Dermis microvascular lymphatic vessel endothelial cell (primary cell): ENCODE measurements around the gene ELOB. TPM values are rescaled to one million over a fixed set of nuclear protein-coding genes. Genes with fewer than 3 reads are reported as not detected.

Experiments used
- DNase-seq, 2 donors: peaks; one replicate each; pipeline versions ENCODE4 v3.0.0 to v3.0.0-alpha.2; 2010; ENCODE audit warnings: low read depth in 2 of 2
- total RNA-seq: library from RNA; depleted of rRNA; stranded (reverse); fragments of >200 nt; gene quantifications from 2 replicates; pipeline ENCODE4 v1.2.1, GENCODE V29; 2014

Gene ELOB
- total RNA-seq, 1 donor from 2014 or later = 321 TPM

DNA sequence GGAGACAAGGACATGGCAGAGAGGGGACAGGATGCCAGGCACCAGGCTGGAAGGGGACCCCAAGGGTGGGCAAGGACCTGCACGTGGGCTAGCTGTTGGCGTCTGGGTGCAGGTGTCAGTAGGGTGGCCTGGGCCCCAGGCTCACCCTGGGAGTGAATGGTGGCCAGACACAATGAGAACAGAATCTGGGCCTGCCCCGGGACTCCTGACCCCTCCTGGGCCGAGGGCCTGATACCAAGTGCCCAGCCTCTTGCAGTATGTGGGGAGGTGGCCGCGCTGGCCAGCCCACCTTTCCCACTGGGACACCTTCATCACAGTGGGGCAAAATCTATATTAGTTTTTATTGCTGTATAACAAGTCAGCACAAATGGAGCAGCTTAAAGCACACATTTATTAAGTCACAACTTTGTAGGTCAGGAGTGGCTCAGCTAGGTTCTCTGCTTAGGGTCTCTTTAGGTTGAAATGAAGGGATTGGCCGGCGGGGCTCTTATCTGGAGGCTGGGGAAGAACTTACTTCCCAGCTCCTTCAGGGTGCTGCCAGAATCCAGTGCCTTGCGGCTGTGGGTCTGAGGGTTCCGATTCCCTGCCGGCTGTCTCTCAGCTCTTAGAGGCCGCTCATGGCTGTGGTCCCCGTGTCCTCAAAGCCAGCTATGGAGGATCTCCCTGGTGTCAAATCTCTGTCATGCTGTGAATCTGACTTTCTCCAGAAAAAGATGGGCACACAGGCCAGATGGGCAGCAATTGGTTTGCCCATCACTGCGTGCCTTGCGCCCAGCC is 6.7 kb upstream of the ELOB start:
- DNase-seq = no peak

DNA sequence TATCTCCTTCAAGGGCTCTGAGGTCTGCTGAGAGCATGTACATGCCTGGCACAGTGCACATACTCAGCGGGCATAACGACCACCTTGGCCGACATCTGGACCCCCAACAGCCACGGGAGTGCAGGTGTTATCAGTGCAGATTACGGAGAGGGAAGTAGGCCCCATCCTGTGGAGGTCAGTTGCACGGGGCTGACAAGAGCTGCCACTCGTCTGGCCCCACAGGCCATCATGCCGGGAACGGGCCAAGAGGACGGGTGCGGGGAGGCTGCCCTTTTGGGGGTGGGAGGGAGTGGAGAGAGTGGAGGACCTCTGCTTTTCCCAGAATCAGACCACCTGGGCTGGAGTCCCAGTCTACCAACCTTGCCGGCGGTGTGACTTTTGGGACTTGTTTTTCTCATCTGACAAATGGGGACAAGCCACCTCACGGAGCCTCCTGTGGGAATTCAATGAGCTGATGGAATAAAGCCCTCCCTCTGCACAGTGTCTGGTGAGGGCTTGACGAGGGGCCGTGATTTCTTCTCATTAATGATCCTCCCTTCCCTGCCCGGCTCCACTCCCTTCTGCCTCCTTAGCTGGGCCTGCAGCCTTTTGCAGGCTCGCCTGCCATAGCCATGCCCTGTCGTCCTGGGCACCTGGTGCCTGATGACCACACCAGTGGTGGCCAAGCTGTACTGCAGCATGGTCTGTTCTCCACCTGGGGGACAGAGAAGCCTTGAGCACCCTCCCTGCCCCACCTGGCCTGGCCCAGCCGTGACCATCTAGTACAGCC is 5.7 kb upstream of the ELOB start:
- DNase-seq = no peak

DNA sequence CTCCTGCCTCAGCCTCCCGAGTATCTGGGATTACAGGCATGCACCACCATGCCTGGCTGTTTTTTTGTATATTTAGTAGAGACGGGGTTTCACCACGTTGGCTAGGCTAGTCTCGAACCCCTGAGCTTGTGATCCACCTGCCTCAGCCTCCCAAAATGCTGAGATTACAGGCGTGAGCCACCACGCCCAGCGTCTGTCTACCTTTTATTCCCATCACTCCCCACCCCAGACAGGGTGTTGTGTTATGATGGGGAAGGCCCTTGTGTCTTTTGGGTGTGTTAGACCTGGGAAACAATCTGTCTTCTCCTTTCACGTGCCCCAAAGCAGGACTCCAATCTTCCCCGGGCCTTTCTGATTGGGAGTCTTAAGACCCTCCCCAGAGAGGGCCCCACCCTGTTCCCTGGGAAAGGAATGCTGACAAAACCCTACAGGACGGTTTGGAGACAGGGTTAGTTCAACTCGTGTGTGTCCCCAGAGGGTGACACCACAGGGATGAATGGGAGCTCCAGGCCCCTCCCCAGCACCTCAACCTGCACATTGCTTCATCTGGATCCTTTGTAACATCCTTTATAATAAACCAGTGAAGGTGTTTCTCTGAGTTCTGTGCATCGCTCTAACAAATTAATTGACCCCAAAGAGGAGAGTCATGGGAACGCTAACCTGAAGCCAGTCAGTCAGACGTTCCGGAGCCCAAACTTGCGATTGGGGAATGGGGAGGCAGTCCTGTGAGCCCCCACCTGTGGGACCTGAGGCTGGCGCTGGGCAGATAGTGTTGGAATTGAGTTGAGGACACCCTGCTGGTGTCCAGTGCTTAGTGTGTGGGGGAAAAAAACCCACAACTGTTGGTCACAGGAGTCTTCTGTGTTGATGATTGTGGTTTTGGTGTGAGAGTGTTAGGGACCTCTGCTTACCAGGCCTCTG is 3.2 kb upstream of the ELOB start:
- no peak for DNase-seq

DNA sequence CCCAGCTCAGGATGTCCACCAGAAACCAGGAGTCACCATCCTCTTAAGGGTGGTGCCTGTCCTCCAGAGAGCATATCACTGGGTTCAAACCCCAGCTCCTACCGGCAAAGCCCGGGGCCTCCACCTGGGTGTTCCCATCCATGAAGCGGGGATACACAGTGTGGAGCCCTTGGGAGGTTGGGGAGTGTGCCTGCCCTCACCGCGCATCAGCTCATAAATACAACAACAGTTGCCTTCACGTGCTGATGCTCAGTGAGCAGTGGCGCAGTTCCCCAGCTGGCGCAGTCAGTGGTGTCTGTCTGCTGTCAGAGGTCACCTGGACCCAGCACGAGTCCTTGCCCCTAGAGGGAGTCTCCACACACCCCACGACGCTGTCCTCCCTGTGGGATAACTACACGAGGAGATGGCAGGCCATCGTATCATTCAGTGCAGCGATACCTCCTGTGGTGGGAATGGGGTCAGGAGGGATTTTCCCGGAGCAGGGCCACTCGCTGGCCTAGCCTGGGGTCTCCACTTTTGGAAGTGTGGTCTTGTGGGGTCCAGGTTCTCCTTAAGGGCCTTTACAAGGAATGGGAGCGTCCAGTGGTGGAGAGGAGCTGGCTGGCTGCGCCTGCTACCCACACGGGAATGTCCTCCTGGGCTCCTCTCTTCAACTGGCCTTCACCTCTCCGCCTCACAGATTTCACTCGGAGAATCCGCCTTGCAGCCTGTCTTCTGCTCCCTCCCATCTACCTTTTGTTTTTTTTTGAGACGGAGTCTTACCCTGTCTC is 2.3 kb upstream of the ELOB start:
- no peak for DNase-seq

- no peak for DNase-seq
Measured at GRCh38 chr16:2778630-2778958, 1.5 kb upstream of the ELOB start.

DNA sequence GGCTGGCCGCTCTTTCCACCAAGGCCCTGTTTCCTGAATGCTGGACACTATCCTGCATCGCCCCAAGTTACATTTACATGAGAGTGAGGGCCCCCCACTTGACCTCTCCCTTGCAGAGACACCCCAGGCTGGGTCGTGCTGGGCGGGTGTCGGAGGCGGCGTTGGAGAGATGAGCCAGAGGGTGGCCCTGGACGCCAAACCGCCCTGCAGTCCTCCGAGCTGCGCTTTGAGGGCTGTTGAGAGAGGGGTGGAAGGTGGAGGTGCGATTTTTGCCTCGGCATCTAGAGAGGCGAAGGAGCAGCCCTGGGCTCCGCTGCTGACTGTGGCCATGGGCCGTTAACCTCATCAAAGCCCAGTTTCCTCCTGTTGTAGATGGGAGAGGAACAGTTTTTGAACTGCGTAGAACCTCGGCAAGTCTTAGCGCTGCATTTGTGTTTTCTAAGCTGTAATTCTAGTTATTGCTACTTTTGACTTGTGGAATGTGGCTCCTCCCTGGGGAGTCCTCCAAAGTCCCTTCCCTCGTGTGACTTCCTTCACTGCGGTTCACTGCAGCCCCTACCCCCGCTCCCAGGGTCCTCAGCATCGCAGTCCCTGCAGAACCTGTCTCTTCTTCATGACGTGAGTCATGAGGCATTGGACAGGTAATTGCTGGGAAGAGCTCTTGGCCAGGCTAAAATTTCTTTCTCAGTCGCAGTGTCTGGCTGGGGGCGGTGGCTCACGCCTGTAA is 986 bp upstream of the ELOB start:
- peak in 1 of 2 donors; percentile 12 for DNase-seq

DNA sequence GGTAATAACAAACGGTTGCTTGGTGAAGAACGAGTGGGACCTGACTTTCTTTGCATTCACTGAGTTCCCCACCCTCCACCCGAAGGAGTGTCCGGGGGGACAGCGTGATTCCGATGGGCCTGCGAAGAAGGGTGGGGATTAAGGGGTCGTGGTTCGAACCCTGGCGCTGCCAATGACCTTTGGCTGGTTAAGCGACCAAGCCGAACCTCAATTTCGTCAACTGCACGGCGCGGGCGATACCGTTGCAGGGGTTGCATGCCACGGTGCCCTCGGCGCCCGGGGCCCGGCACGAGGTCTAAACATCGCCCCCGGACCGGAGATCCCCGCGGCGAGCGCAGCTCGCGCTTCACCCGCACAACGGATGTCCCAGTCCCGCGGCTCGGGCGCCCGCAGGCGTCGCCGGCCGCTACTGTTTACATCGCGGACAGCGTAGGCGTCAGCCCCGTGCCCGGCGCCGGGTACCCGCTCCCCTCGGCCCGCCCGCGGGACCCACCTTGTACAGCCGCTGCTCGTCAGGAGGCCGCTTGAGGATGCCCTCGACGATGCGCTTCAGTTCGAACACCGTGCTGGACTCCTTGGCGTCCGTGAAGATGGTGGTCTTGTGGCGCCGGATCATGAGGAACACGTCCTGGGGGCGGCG is 460 bp downstream of the ELOB start:
- DNase-seq = peak in 1 of 2 donors; percentile 34

GRCh38 chr16:2775765-2776499 is 1.1 kb downstream of the ELOB start:
- DNase-seq = no peak

DNA sequence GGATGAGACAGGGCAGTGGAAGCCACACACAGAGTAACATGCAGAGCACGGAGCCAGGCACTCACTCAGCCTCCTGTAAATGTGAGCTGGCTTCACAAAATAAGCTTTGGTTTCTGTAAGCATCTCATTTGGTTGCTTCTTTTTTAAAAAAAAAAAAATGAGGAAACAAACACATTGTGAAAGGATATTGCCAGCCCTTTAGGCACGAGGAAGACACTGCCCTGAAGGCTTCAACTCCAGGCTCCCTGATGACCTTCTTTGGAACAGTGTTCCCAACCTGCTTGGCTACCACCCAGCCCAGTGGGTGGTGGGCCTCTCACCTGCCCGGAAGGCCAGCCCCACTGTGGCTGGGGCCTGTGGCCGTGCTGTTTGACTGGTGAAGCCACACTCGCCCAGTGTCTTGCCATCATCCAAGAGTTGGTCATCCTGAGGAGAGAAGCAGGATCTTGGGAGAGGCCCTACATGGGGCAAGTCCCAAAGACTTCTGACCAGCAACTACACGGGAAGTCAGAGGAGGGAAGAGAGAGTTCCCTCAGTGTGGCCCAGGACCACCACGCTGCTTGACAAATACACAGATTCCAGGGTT is 1.9 kb downstream of the ELOB start:
- no peak for DNase-seq

- DNase-seq = no peak
Measured at GRCh38 chr16:2774161-2774891, 2.8 kb downstream of the ELOB start.

- DNase-seq = no peak
Measured at GRCh38 chr16:2773188-2773968, 3.7 kb downstream of the ELOB start.

GRCh38 chr16:2771496-2772402 is 5.3 kb downstream of the ELOB start:
- no peak for DNase-seq

GRCh38 chr16:2770057-2770951 is 6.8 kb downstream of the ELOB start:
- DNase-seq = no peak

GRCh38 chr16:2769675-2770056 is 7.4 kb downstream of the ELOB start:
- no peak for DNase-seq

- DNase-seq = no peak
Measured at GRCh38 chr16:2769100-2769529, 8.0 kb downstream of the ELOB start.
